NCI-H2081 (cell line): Measurements from ENCODE around the gene CTNNBIP1.
"Not testable (repeated sequence)": the region's sequence is repeated elsewhere in the genome, so short reads cannot be mapped to it uniquely, and the experiment has no call there.

ENCODE experiments used
- DNase-seq, 2 experiments: peaks; one replicate each; lab custom pipeline; 2025; lab: John Stamatoyannopoulos, UW

The CTNNBIP1 gene, protein sequence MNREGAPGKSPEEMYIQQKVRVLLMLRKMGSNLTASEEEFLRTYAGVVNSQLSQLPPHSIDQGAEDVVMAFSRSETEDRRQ

DNA sequence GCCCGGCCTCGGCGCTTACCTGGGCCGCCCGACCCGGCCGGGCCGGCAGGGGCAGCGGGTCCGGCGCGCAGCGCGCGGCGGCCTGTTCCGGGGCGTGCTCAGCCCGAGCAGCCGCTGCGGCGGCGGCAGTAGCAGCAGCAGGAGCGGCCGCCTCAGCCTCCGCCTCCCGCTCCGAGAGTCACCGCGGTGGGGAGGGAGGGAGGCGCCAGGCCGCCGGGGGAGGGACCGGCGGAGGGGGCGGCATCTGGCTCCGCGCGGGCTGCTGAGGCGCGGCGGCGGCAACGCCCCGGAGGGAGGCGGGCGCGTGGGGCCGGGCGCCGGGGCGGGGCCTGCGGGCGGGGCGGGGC, at the start of gene CTNNBIP1:
Gene CTNNBIP1 (minus strand): TSS at position 194 of the 347 bp plus-strand sequence. CDS start 38,205 bp downstream, outside the sequence.
- DNase-seq = no peak

GRCh38 chr1:9957726-9958125, 47.7 kb upstream of the CTNNBIP1 start:
- no peak for DNase-seq

- no peak for DNase-seq
Observed at GRCh38 chr1:9946315-9946714, 36.2 kb upstream of the CTNNBIP1 start.

- peak; percentile 89 to 94 for DNase-seq
Observed at GRCh38 chr1:9942939-9943788, 33.1 kb upstream of the CTNNBIP1 start, which contains the start of the genes LZIC and NMNAT1. LZIC (minus strand) TSS chr1:9943391; CDS start chr1:9936619, 6,772 bp downstream. NMNAT1 (plus strand) TSS chr1:9943475; CDS start chr1:9972074, 28,599 bp downstream.

DNA sequence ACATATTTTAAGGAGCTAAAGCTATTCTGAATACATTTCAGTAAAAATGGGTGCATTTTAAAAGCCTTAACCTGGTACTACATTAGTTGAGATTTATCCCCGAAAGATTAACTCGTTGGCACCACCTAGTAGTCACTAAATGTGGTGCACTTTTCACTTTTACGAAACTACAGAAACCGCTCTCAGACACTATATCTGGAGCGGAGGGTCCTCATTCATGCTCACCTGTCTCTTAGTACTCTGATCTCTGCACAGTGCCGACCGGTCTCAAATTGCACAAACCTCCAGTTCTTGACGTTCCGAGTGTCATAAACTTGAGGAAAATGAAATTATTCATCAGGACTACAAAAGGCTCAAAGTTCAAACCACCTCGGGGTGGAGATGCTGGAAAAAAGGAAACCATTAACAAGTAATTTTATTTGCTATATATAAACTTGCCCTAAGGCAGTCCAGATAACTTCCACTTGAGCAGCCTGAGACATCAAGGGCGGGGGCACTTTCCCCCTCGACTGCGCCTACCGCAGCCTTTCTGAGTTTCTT, 32.4 kb upstream of the CTNNBIP1 start:
- peak in 1 of 2 experiments; percentile 60 for DNase-seq

DNA sequence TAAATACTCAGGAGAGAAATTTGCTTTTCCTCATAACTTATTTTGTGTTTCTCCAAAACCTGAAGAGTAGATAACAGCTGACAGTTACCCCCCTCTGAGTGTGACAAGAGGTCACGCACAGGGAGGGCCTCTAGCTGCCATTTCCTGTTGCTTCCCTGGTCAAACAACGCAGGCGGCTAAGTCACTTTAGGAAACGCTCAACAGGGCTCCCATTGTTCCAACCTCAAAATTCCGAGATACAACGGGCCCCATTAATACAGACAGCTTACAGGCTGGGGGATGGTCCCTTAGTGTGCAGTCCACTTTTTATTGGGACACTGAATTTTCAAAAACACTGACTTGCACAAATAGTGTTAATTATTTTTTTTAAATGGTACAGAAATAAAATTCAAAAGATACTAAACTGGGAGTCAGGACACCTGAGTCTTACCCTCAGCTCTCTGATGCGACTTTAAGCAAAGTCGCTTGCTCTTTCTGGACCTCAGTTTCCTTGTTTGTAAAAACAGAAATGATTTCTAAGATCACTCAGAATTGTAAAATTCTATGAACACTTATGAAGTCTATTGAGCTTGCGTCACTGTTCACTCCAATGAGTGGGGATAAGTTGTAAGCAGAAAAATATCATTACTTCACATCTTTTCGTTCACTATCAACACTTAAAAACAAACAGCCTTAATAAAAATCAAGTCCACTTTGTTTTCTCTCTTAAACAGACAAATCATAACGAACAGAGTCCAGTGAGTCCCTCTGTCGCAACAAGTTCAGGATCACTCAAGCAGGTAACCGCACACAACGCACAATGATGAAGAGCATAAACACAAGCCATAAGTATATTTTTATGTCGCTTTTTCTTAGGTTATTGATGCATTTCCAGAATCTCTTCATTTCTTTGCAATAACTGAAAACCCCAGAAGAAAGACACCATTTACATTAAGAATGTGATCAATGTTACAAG, 19.6 kb upstream of the CTNNBIP1 start:
- DNase-seq = peak in 1 of 2 experiments; percentile 41

GRCh38 chr1:9927259-9927658, 17.2 kb upstream of the CTNNBIP1 start:
- DNase-seq = no peak

DNA sequence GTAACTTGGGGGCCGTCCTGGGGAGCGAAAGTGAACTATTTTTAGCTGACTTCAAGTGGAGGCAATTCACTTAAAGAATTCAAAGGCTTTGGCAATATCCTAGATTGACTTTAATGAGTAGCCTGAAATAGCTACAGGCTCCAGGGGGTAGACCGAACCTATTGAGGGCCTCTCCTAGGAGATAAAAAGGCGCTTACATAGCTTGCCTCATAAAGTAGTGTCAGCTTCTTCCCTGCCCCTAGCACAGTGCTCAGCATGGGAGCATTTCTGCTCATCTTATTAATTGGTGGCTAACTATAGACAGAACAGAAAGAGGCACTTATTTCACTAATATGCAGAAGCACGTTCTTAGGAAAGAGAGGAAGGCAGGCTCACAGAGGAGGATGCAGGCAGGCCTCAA, 12.3 kb upstream of the CTNNBIP1 start:
- no peak for DNase-seq

GRCh38 chr1:9920606-9921005, 10.5 kb upstream of the CTNNBIP1 start:
- DNase-seq = no peak

DNA sequence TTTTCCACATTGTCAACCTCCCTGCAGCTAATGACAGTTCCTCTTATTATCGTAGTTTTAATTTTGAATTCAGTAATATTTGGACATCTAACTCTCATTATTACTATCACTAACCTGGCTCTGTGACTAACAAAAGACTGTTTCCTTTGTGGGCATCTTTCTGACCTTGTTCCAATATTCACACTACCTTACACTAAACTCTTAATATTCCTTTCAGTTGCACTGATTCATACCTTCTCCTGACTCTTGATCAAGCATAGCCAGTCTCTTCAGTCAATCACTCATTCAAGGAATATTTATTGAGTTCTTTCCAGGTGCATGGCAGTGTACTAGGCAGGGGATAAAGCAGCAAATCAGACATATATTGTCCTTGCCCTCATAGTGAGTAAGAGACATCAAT, 7.8 kb upstream of the CTNNBIP1 start:
- no peak for DNase-seq

GRCh38 chr1:9917495-9917894, 7.4 kb upstream of the CTNNBIP1 start:
- not testable (repeated sequence) for DNase-seq

GRCh38 chr1:9916452-9916851, 6.4 kb upstream of the CTNNBIP1 start:
- DNase-seq = no peak

DNA sequence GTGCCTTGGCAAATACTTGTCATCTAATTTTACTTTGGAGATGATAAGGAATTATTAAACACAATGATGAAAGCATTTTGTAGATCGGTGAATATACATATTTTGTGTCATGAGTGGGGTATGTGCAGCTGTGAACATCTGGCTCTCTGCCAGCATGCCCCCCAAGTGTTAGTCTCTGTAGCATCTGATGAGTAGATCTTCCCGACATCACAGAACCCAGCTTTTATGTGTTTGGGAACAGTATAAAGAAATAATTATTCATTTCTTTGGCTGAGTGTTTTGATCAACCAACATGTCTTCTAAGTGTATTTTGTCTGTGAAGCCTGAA, 4.5 kb upstream of the CTNNBIP1 start:
- DNase-seq = no peak

DNA sequence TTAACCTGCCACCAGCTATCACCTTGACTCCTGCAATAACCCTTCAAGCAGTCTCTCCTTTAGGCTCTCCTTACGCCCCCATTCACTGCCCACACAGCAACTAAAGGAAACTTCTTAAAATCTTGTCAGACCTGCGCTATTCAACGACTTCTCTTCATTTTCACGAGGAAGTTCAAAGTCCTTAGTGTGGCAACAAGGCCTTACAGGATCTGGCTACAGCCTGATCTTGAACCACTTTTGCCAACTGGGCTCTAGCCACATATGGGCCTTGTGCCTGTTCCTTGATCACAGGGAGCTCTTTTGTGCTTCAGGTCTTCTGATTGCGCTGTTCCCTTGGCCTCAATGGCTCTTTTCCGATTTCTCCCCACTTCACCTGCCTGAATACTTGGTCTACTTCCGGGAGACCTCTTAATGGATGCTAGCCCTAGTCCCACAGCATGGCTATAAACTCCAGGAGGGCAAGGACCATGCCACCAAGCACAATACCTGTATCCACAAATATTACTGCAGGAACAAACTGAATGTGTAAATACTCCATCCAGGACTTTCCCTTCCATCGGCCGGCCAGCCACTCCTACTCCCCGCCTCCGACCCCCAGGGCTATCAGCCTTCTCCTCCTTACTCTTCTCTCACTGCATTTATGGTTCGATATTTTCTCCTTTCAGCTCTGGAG, 2.3 kb upstream of the CTNNBIP1 start:
- no peak for DNase-seq

DNA sequence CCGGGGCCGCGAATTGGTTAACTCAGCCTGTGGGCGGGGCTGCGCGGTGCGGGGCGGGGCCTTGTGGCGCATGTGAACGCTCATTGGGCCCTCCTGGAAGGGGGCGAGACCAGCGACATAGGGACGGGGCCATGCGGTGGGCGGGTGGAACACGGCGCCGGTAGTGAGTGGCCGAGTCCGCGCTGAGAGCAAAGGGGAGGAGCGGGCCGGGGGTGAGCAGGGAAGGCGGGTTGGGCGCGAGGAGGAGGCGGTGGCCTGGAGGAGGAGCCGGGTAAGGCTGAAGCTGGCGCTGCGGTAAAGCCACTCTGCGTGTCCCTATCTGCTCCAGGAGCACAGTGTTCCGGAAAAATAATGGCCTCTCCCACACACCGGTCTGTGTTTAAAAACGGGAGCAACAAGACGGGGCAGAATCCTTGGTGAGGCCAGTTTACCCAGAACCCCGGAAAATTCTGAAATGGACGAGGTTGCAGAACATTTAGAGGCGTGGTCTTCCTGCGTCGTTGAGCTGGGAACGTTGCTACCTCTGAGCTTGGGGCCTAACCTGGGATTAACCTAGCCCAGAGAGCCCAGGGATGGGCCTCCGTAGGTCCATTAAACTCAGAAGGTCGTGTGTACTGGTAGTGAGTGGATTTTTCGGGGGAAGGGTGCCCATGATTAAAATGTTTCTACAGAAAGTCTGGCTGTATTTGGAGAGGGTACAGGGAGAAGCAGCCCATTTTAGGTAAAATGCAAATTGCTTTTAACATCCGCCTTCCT, 532 bp upstream of the CTNNBIP1 start:
- peak; percentile 99 for DNase-seq

GRCh38 chr1:9909234-9910046, 629 bp downstream of the CTNNBIP1 start:
- DNase-seq = peak in 1 of 2 experiments; percentile 51

DNA sequence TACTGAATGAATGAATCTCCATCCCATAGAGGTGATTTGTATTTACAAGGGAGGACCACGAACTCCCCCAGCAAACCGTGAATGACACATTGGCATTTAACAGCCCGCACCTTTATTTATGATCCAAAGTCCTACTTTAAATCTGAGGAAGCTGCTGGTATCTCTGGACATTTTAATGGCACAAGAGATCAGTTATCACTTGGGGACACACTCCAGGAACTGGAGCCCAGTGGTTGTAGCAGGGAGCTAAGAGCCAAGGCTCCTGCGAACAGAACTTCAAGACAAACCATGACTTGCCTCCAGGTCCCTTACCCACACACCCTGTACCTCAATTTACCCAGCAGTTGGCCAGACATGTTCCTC, 1.2 kb downstream of the CTNNBIP1 start:
- DNase-seq = no peak

GRCh38 chr1:9907441-9907840, 2.6 kb downstream of the CTNNBIP1 start:
- DNase-seq = no peak

DNA sequence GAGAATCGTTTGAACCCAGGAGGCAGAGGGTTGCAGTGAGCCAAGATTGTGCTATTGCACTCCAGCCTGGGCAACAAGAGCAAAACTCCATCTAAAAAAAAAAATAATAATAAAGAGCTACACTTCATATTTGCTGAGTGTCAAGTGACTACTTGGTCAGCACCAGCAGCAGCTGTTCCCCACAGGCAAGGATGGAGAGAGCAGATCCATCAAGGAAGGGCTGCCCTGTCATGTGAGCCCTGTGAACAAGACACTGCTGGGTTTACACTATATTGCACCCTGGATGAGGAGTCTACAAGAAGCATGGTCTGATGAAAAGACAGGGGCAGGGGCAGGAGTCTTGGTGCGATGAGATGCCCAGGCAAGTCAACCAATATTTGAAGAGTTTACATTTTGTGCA, 3.6 kb downstream of the CTNNBIP1 start:
- no peak for DNase-seq

DNA sequence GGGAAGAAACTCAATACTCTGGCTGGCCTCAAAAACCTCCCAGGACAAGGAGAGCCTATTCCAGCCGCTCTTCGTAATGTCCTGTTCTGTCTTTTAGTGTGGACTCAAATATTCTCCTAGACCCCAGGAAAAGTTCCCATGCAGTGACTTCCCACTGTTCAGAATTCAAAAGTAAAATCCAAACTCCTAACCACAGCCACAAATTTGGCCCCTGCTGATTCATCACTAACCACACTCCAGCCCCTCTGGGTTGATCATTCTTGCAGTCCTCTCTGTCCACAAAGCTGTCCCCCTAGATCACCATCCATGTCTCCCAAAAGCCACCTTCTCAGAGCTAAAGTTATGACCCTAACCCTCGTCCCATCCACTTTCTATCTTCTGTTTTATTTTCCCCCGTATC, 5.1 kb downstream of the CTNNBIP1 start:
- DNase-seq = no peak
